GM19395 (cell line): ENCODE data around the gene IPO13.
A peak's percentile ranks its signal among the peaks of the same experiment; 100 is the strongest.

Source experiments
- ATAC-seq: cut with Tn5 transposase; IDR thresholded peaks from one replicate; pipeline ENCODE4 v1.9.1; 2021; ENCODE audit warnings: mild to moderate bottlenecking, moderate library complexity; ENCODE audit not compliant: unreplicated experiment

The IPO13 gene

GRCh38 chr1:43986712-43987111 is 40.0 kb downstream of the IPO13 start:
- ATAC-seq: no peak

- no peak for ATAC-seq
Measured at GRCh38 chr1:43987159-43987902, 40.6 kb downstream of the IPO13 start.

GRCh38 chr1:43990271-43991199 is 43.8 kb downstream of the IPO13 start:
- no peak for ATAC-seq

GRCh38 chr1:43991200-43991475 is 44.4 kb downstream of the IPO13 start:
- no peak for ATAC-seq

- ATAC-seq: peak; percentile 73
Measured at GRCh38 chr1:43991476-43992231, 44.9 kb downstream of the IPO13 start, which contains the start of gene CCDC24. TSS of gene CCDC24 (plus strand) at chr1:43991599. CDS start at chr1:43991879, 280 bp downstream.

- ATAC-seq: no peak
Measured at GRCh38 chr1:43992232-43992995, 45.7 kb downstream of the IPO13 start.

GRCh38 chr1:43993206-43993914 is 46.6 kb downstream of the IPO13 start:
- no peak for ATAC-seq

- no peak for ATAC-seq
Measured at GRCh38 chr1:43994071-43994470, 47.3 kb downstream of the IPO13 start.

GRCh38 chr1:43994794-43995790 is 48.3 kb downstream of the IPO13 start:
- ATAC-seq: no peak

- no peak for ATAC-seq
Measured at GRCh38 chr1:43995984-43996732, 49.4 kb downstream of the IPO13 start.

- no peak for ATAC-seq
Measured at GRCh38 chr1:43996733-43997115, 50.0 kb downstream of the IPO13 start.

GRCh38 chr1:43997295-43997999 is 50.7 kb downstream of the IPO13 start:
- ATAC-seq: no peak

- ATAC-seq: no peak
Measured at GRCh38 chr1:43998000-43998378, 51.2 kb downstream of the IPO13 start.

GRCh38 chr1:43999455-43999854 is 52.7 kb downstream of the IPO13 start:
- no peak for ATAC-seq

GRCh38 chr1:44000122-44000665 is 53.4 kb downstream of the IPO13 start:
- ATAC-seq: no peak

GRCh38 chr1:44002165-44002564 is 55.4 kb downstream of the IPO13 start:
- no peak for ATAC-seq

GRCh38 chr1:44002606-44003157 is 55.9 kb downstream of the IPO13 start:
- no peak for ATAC-seq
